Anterior cingulate cortex (tissue), 58 donors: ENCODE results near the gene ZNF629.
"Not testable (repeated sequence)": the region's sequence is repeated elsewhere in the genome, so short reads cannot be mapped to it uniquely, and the experiment has no call there.

ENCODE experiments used
- DNase-seq, 58 donors: peaks; one replicate each; lab custom pipeline; 2025; lab: John Stamatoyannopoulos, UW

ZNF629 gene

GRCh38 chr16:30786936-30787612 lies at the start of gene ZNF629:
ZNF629 (minus strand) TSS chr16:30787205; CDS start chr16:30784482, 2,723 bp downstream.
- peak in 57 of 58 donors; percentile 8 to 85 (median 68) for DNase-seq

- DNase-seq = no peak
Observed at GRCh38 chr16:30834130-30834740, 47.2 kb upstream of the ZNF629 start.

- DNase-seq = no peak
Observed at GRCh38 chr16:30830072-30830417, 43.0 kb upstream of the ZNF629 start.

- no peak for DNase-seq
Observed at GRCh38 chr16:30829130-30830071, 42.4 kb upstream of the ZNF629 start.

- DNase-seq = no peak
Observed at GRCh38 chr16:30821891-30822290, 34.9 kb upstream of the ZNF629 start.

- not testable (repeated sequence) for DNase-seq
Observed at GRCh38 chr16:30821441-30821840, 34.4 kb upstream of the ZNF629 start.

GRCh38 chr16:30820952-30821421 lies 34.0 kb upstream of the ZNF629 start:
- DNase-seq = no peak

GRCh38 chr16:30816769-30817168 lies 29.8 kb upstream of the ZNF629 start:
- DNase-seq = no peak

- peak in 1 of 58 donors; percentile 22 for DNase-seq
Observed at GRCh38 chr16:30813821-30814189, 26.8 kb upstream of the ZNF629 start.

GRCh38 chr16:30809675-30810074 lies 22.7 kb upstream of the ZNF629 start:
- DNase-seq = not testable (repeated sequence)

- DNase-seq = not testable (repeated sequence)
Observed at GRCh38 chr16:30808890-30809426, 22.0 kb upstream of the ZNF629 start.

GRCh38 chr16:30808146-30808545 lies 21.1 kb upstream of the ZNF629 start:
- no peak for DNase-seq

GRCh38 chr16:30805370-30806169 lies 18.6 kb upstream of the ZNF629 start:
- DNase-seq = peak; percentile 24 to 89 (median 77)

GRCh38 chr16:30805056-30805369 lies 18.0 kb upstream of the ZNF629 start:
- DNase-seq = no peak

GRCh38 chr16:30802936-30803335 lies 15.9 kb upstream of the ZNF629 start:
- no peak for DNase-seq

GRCh38 chr16:30797670-30798309 lies 10.8 kb upstream of the ZNF629 start:
- DNase-seq = no peak

- no peak for DNase-seq
Observed at GRCh38 chr16:30794634-30795033, 7.6 kb upstream of the ZNF629 start.

GRCh38 chr16:30793508-30794069 lies 6.6 kb upstream of the ZNF629 start:
- DNase-seq = no peak
